ENCODE data around the gene DMD.

The DMD gene

DNA sequence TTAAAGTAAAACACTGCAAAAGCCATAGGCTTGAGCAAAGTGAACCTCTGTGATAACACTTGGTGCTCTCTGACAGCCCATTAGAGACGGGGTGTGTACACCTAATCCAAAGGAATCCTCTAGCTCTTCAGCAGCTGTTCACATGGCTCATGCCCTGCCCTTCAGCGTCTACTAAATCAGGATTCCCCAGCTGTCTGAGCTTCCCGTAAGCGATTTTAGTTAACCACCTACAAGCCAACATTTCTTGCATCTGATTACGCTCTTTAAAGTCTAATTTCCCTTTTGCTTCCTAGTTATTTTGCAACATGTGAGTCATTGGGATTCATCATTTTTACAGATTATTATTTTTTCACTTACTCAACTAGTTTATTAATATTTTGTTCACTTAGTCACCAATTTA, 6.5 kb downstream of the DMD start:
- ChIA-PET CTCF (no interaction called here), POLR2A (no interaction called here)
- TF ChIP-seq, protein P1, sequence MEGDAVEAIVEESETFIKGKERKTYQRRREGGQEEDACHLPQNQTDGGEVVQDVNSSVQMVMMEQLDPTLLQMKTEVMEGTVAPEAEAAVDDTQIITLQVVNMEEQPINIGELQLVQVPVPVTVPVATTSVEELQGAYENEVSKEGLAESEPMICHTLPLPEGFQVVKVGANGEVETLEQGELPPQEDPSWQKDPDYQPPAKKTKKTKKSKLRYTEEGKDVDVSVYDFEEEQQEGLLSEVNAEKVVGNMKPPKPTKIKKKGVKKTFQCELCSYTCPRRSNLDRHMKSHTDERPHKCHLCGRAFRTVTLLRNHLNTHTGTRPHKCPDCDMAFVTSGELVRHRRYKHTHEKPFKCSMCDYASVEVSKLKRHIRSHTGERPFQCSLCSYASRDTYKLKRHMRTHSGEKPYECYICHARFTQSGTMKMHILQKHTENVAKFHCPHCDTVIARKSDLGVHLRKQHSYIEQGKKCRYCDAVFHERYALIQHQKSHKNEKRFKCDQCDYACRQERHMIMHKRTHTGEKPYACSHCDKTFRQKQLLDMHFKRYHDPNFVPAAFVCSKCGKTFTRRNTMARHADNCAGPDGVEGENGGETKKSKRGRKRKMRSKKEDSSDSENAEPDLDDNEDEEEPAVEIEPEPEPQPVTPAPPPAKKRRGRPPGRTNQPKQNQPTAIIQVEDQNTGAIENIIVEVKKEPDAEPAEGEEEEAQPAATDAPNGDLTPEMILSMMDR (IDR thresholded peaks at IDR 0.05; ENCODE audit: control extremely low read depth, extremely low read depth, low read depth, missing control alignments): no peak
- no peak for DNase-seq (ENCODE audit: extremely low spot score)

DNA sequence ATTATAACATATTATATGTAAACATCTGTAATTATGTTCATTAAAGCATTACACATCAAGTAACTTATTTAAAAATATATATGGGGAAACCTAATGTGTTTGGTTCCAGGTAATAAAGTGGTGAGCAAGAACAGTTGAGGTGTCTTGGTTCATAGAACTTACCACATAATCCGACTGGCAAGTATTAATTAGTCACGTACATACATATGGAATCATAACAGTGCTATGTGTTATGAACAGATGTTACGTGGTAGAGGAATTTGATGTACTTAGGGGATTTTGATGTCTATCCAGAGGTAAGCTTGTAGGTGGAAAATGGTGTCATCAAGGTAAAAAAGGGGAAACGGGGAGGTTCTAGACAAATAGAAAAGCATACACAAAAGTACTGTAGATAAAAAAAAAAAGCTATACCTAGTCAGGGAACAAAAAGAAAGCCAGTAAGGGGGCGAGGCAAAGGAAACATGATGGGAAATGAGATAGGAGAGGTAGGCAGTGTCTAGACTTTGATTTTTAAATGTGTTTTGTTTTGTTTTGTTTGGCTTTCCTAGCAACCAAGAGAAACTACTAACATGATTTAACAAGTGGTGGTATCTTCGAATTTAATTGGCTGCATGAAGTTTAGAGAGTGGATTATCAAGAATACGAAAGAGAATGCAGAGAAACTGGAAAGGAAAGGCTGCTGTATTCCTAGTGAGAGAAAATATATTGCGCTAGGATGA, 12.6 kb downstream of the DMD start:
- DNase-seq (ENCODE audit: extremely low spot score): no peak
- TF ChIP-seq, protein P1 (IDR thresholded peaks at IDR 0.05; ENCODE audit: control extremely low read depth, extremely low read depth, low read depth, missing control alignments): no peak
- ChIA-PET CTCF (no interaction called here), POLR2A (no interaction called here)

DNA sequence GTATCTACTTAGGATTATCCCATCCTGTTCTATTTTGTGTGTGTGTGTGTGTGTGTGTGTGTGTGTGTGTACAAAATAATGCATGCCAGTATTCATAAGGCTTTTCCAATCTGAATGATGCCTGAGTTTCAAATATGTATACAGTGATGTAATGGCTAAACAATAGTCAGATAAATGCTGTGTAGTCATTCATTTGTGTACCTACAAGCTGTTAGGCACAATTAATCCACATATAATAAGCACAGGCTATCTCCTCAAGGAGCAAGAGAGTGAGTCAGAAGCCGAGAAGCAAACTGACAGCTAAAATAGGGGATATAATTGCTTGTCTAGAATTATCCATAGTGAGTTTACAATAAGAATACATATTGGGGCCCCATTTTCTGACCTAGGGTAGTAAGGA, 15.7 kb downstream of the DMD start:
- TF ChIP-seq, protein P1 (IDR thresholded peaks at IDR 0.05; ENCODE audit: control extremely low read depth, extremely low read depth, low read depth, missing control alignments): no peak
- CTCF ChIA-PET: no interaction called here
- POLR2A ChIA-PET: no interaction called here
- no peak for DNase-seq (ENCODE audit: extremely low spot score)

DNA sequence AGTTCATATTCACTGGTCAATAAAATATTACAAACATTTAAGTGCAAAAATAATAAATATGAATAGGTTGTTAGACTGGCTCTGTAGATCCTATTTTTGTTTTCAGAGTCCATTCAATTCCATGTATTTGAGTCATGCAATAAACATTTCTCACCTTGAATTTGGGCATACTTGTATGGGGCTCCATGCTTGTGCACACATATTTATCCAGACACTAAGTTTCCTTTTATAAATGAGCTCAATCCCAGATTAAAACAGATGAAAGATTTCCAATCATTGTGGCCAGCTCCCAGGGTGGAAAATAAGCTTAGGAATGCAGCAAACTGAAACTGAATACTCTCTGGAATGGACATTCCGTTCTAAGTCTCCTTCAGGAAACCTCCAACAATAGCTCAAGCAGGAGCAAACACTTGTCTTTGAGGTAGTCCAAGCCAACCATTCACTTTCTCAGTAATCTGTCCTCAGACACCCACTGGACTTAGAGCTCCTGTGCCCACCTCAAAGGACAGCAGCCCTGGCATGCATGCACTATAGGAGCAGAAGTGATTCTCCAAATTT, 16.4 kb downstream of the DMD start:
- POLR2A ChIA-PET: no interaction called here
- CTCF ChIA-PET: no interaction called here
- TF ChIP-seq, protein P1 (IDR thresholded peaks at IDR 0.05; ENCODE audit: control extremely low read depth, extremely low read depth, low read depth, missing control alignments): no peak
- DNase-seq (ENCODE audit: extremely low spot score): no peak

DNA sequence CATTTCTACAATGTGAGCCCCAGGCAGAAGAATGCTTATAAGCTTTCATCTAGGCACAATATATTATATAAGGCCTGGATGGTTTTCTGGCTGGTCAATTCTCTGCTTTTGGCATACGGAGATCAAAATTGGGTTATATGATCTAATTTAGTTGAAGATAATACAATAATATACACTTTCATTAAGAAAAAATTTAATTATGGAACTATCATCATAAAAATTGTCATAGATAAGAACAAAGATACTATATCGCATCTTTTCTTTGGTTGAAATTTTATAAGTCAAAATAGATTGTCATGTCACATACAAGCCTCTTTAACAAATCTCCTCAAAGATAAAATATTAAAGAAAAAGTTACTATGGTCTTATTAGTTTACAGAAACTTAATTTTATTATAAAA, 17.1 kb downstream of the DMD start:
- no peak for DNase-seq (ENCODE audit: extremely low spot score)
- CTCF ChIA-PET: no interaction called here
- TF ChIP-seq, protein P1 (IDR thresholded peaks at IDR 0.05; ENCODE audit: control extremely low read depth, extremely low read depth, low read depth, missing control alignments): no peak
- POLR2A ChIA-PET: no interaction called here

DNA sequence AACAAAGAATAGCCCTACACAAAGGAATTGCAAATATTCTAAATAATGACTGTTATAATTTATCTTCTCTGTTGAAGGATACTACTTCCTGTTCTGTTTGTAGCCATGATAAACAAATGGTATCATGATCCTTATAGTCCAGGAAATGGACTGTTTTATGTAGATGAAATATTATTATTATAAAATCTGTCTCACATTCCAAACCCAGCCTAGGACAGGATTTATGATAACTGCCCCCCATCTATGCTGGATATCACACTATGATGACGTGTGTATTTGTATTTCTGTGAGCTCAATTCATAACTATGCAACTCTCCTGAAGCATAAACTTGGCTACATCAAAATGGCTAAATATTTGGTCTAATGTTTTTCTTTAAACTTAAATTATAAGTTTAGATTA, 21.3 kb downstream of the DMD start:
- POLR2A ChIA-PET: no interaction called here
- no peak for DNase-seq (ENCODE audit: extremely low spot score)
- TF ChIP-seq, protein P1 (IDR thresholded peaks at IDR 0.05; ENCODE audit: control extremely low read depth, extremely low read depth, low read depth, missing control alignments): no peak
- CTCF ChIA-PET: no interaction called here

All from GM10248 (cell line).